ENCODE measurements around the gene MUCL3.
"Not testable (repeated sequence)": the region's sequence is repeated elsewhere in the genome, so short reads cannot be mapped to it uniquely, and the experiment has no call there.

Gene MUCL3

GRCh38 chr6:30983439-30983838 lies 42.7 kb downstream of the MUCL3 start, which contains the start of gene MUC21:
Gene MUC21, plus strand, starts transcription at chr6:30983718. Its CDS starts 241 bp downstream, at chr6:30983959.
- DNase-seq (ENCODE audit: low read depth): no peak

- no peak for DNase-seq (ENCODE audit: low read depth)
Observed at GRCh38 chr6:30985490-30985889, 44.7 kb downstream of the MUCL3 start.

GRCh38 chr6:30987304-30987703 lies 46.5 kb downstream of the MUCL3 start:
- DNase-seq (ENCODE audit: low read depth): no peak

- no peak for DNase-seq (ENCODE audit: low read depth)
Observed at GRCh38 chr6:30988209-30988825, 47.5 kb downstream of the MUCL3 start.

- no peak for DNase-seq (ENCODE audit: low read depth)
Observed at GRCh38 chr6:30990422-30991086, 49.8 kb downstream of the MUCL3 start.

GRCh38 chr6:30991891-30992290 lies 51.1 kb downstream of the MUCL3 start:
- DNase-seq (ENCODE audit: low read depth): no peak

GRCh38 chr6:30997301-30997700 lies 56.5 kb downstream of the MUCL3 start:
- no peak for DNase-seq (ENCODE audit: low read depth)

- no peak for DNase-seq (ENCODE audit: low read depth)
Observed at GRCh38 chr6:30998785-30999184, 58.0 kb downstream of the MUCL3 start.

- not testable (repeated sequence) for DNase-seq (ENCODE audit: low read depth)
Observed at GRCh38 chr6:31000067-31000860, 59.5 kb downstream of the MUCL3 start.

GRCh38 chr6:31001281-31001888 lies 60.6 kb downstream of the MUCL3 start:
- no peak for DNase-seq (ENCODE audit: low read depth)

GRCh38 chr6:31002471-31002870 lies 61.7 kb downstream of the MUCL3 start:
- DNase-seq (ENCODE audit: low read depth): no peak

Data from T follicular helper cell (primary cell).